Measurements from ENCODE around the gene PTPN7.

DNA sequence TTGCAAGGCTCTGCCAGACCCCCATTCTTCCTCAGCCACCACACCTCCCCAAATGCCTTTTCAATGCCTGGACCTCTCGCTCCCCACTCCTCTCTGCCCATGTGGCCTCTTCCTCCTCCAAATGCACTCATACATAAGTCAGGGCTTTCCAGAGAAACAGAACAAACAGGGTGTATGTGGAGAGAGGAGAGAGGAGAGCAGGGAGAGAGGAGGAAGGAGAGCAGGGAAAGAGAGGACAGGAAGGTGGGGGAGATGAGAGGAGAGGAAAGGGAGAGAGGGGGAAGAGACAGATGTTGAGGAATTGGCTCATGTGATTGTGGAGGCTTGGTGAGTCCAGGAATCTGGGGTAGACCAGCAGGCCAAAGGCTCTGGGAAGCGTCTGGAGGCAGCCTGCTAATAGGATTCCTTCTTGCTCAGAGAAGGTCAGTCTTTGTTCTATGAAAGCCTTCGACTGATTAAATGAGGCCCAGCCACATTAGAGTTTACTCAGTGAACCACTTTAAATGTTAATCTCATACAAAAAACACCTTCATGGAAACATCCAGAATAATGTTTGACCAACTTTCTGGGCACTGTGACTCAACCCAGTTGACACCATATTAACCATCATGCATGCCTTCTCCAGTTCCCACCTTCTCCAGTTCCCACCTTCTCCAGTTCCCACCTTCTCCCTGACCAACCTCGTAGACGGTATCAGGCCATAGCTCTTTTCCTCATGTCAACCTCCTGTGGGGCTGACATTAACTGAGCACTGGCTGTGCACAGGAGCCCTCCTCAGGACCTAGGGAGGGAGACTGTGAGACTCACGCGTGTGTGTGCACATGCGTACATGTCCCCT lies 21.9 kb upstream of the PTPN7 start:
- no peak for TF ChIP-seq RFX5 (IDR thresholded peaks at IDR 0.05; ENCODE audit: low read length)
- TF ChIP-seq, protein P1, sequence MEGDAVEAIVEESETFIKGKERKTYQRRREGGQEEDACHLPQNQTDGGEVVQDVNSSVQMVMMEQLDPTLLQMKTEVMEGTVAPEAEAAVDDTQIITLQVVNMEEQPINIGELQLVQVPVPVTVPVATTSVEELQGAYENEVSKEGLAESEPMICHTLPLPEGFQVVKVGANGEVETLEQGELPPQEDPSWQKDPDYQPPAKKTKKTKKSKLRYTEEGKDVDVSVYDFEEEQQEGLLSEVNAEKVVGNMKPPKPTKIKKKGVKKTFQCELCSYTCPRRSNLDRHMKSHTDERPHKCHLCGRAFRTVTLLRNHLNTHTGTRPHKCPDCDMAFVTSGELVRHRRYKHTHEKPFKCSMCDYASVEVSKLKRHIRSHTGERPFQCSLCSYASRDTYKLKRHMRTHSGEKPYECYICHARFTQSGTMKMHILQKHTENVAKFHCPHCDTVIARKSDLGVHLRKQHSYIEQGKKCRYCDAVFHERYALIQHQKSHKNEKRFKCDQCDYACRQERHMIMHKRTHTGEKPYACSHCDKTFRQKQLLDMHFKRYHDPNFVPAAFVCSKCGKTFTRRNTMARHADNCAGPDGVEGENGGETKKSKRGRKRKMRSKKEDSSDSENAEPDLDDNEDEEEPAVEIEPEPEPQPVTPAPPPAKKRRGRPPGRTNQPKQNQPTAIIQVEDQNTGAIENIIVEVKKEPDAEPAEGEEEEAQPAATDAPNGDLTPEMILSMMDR (IDR thresholded peaks at IDR 0.05): no peak
- no peak for TF ChIP-seq ELF1 (IDR thresholded peaks at IDR 0.05)
- TF ChIP-seq POLR2AphosphoS5 (IDR thresholded peaks at IDR 0.05; ENCODE audit: low read depth, low read length): no peak
- TF ChIP-seq GABPA (IDR thresholded peaks at IDR 0.05; ENCODE audit: low read depth): no peak
- TF ChIP-seq YY1 (IDR thresholded peaks at IDR 0.05; ENCODE audit: low read depth): no peak
- TF ChIP-seq, protein P2, sequence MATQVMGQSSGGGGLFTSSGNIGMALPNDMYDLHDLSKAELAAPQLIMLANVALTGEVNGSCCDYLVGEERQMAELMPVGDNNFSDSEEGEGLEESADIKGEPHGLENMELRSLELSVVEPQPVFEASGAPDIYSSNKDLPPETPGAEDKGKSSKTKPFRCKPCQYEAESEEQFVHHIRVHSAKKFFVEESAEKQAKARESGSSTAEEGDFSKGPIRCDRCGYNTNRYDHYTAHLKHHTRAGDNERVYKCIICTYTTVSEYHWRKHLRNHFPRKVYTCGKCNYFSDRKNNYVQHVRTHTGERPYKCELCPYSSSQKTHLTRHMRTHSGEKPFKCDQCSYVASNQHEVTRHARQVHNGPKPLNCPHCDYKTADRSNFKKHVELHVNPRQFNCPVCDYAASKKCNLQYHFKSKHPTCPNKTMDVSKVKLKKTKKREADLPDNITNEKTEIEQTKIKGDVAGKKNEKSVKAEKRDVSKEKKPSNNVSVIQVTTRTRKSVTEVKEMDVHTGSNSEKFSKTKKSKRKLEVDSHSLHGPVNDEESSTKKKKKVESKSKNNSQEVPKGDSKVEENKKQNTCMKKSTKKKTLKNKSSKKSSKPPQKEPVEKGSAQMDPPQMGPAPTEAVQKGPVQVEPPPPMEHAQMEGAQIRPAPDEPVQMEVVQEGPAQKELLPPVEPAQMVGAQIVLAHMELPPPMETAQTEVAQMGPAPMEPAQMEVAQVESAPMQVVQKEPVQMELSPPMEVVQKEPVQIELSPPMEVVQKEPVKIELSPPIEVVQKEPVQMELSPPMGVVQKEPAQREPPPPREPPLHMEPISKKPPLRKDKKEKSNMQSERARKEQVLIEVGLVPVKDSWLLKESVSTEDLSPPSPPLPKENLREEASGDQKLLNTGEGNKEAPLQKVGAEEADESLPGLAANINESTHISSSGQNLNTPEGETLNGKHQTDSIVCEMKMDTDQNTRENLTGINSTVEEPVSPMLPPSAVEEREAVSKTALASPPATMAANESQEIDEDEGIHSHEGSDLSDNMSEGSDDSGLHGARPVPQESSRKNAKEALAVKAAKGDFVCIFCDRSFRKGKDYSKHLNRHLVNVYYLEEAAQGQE (IDR thresholded peaks at IDR 0.05; ENCODE audit: low read depth, low read length): no peak
- TF ChIP-seq, protein P3, sequence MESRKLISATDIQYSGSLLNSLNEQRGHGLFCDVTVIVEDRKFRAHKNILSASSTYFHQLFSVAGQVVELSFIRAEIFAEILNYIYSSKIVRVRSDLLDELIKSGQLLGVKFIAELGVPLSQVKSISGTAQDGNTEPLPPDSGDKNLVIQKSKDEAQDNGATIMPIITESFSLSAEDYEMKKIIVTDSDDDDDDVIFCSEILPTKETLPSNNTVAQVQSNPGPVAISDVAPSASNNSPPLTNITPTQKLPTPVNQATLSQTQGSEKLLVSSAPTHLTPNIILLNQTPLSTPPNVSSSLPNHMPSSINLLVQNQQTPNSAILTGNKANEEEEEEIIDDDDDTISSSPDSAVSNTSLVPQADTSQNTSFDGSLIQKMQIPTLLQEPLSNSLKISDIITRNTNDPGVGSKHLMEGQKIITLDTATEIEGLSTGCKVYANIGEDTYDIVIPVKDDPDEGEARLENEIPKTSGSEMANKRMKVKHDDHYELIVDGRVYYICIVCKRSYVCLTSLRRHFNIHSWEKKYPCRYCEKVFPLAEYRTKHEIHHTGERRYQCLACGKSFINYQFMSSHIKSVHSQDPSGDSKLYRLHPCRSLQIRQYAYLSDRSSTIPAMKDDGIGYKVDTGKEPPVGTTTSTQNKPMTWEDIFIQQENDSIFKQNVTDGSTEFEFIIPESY (IDR thresholded peaks at IDR 0.05; ENCODE audit: borderline replicate concordance, low read depth): no peak
- no peak for TF ChIP-seq TAF1 (IDR thresholded peaks at IDR 0.05; ENCODE audit: borderline replicate concordance, low read depth, low read length)
- no peak for TF ChIP-seq RCOR1 (IDR thresholded peaks at IDR 0.05; ENCODE audit: low read length)
- no peak for TF ChIP-seq RAD21 (IDR thresholded peaks at IDR 0.05; ENCODE audit: low read length)
- no peak for TF ChIP-seq TEAD4 (IDR thresholded peaks at IDR 0.05; ENCODE audit: borderline replicate concordance, insufficient read depth)
- TF ChIP-seq JUND (IDR thresholded peaks at IDR 0.05): no peak
